Measurements from ENCODE around the gene TMEM170B. TPM values are rescaled to one million over a fixed set of nuclear protein-coding genes. Genes with fewer than 3 reads are reported as not detected.

Gene TMEM170B
- total RNA-seq, 2 experiments from 2014 or later: 1.8 to 1.9 TPM

GRCh38 chr6:11551053-11551452, 13.5 kb downstream of the TMEM170B start:
- no peak overlapping the region for H3K4me3 Mint-ChIP-seq
- POLR2A ChIA-PET: interaction anchor here (0.7 to 0.9 kb wide), 2 partner anchors 13 to 31 kb away, joined by 3 read pairs; no protein-coding TSS in a partner anchor
- H3K4me1 Mint-ChIP-seq (ENCODE audit: low read depth): peaks cover 7% of the 10 kb centered on the region
- H3K27me3 Mint-ChIP-seq: no peaks in the 10 kb centered on the region
- TF ChIP-seq CTCF (IDR thresholded peaks at IDR 0.05): no peak
- no peak overlapping the region for H3K27ac Mint-ChIP-seq
- CTCF ChIA-PET: interaction anchor here (3.2 kb wide), 1 partner anchor 24 kb away, joined by 14 read pairs; no protein-coding TSS in a partner anchor
- intact Hi-C loops (cut with micrococcal nuclease): no loop called here
- no peaks in the 10 kb centered on the region for H3K9me3 Mint-ChIP-seq
- DNase-seq: no peak
- H3K36me3 Mint-ChIP-seq (ENCODE audit: low read depth): peaks cover 2% of the 10 kb centered on the region
- ATAC-seq: no peak

GRCh38 chr6:11552442-11552841, 14.9 kb downstream of the TMEM170B start:
- H3K4me3 Mint-ChIP-seq: no peak overlapping the region
- no peak for ATAC-seq
- CTCF ChIA-PET: interaction anchor here (3.2 kb wide), 1 partner anchor 23 kb away, joined by 14 read pairs; no protein-coding TSS in a partner anchor

GRCh38 chr6:11553824-11554223, 16.3 kb downstream of the TMEM170B start:
- ATAC-seq: no peak
- H3K4me3 Mint-ChIP-seq: no peak overlapping the region
- intact Hi-C loops (cut with micrococcal nuclease): no loop called here
- no peaks in the 10 kb centered on the region for H3K9me3 Mint-ChIP-seq
- no peaks in the 10 kb centered on the region for H3K27me3 Mint-ChIP-seq
- ChIA-PET POLR2A (interaction anchor here (0.9 kb wide), 1 partner anchor 195 kb away, joined by 3 read pairs; no protein-coding TSS in a partner anchor), CTCF (no interaction called here)
- DNase-seq: no peak
- H3K36me3 Mint-ChIP-seq (ENCODE audit: low read depth): no peaks in the 10 kb centered on the region
- TF ChIP-seq CTCF (IDR thresholded peaks at IDR 0.05): no peak
- H3K4me1 Mint-ChIP-seq (ENCODE audit: low read depth): peaks cover 7% of the 10 kb centered on the region
- H3K27ac Mint-ChIP-seq: no peak overlapping the region

More at GRCh38 chr6:11552442-11552841, 14.9 kb downstream of the TMEM170B start:
- peaks cover 7% of the 10 kb centered on the region for H3K4me1 Mint-ChIP-seq (ENCODE audit: low read depth)
- no peak for TF ChIP-seq CTCF (IDR thresholded peaks at IDR 0.05)
- no peaks in the 10 kb centered on the region for H3K9me3 Mint-ChIP-seq
- H3K27ac Mint-ChIP-seq: no peak overlapping the region
- intact Hi-C loops (cut with micrococcal nuclease): no loop called here
- POLR2A ChIA-PET: interaction anchor here (1.1 kb wide), 1 partner anchor 14 kb away, joined by 3 read pairs; no protein-coding TSS in a partner anchor
- H3K27me3 Mint-ChIP-seq: no peaks in the 10 kb centered on the region
- H3K36me3 Mint-ChIP-seq (ENCODE audit: low read depth): peaks cover 2% of the 10 kb centered on the region
- DNase-seq: no peak

- Mint-ChIP-seq H3K4me3 (no peak overlapping the region), H3K27ac (no peak overlapping the region), H3K4me1 (ENCODE audit: low read depth) (peaks cover 7% of the 10 kb centered on the region), H3K9me3 (no peaks in the 10 kb centered on the region), H3K36me3 (ENCODE audit: low read depth) (no peaks in the 10 kb centered on the region), H3K27me3 (no peaks in the 10 kb centered on the region)
- intact Hi-C loops (cut with micrococcal nuclease): no loop called here
- ChIA-PET CTCF (interaction anchor here (1.3 kb wide), 1 partner anchor 15 kb away, joined by 3 read pairs; no protein-coding TSS in a partner anchor), POLR2A (no interaction called here)
- ATAC-seq (no peak), DNase-seq (no peak)
- no peak for TF ChIP-seq CTCF (IDR thresholded peaks at IDR 0.05)
Measured at GRCh38 chr6:11556309-11556708, 18.8 kb downstream of the TMEM170B start.

GRCh38 chr6:11563793-11564192, 26.2 kb downstream of the TMEM170B start:
- Mint-ChIP-seq H3K27ac (no peak overlapping the region), H3K36me3 (ENCODE audit: low read depth) (peaks cover 5% of the 10 kb centered on the region), H3K27me3 (no peaks in the 10 kb centered on the region), H3K4me1 (ENCODE audit: low read depth) (no peaks in the 10 kb centered on the region), H3K4me3 (no peak overlapping the region), H3K9me3 (no peaks in the 10 kb centered on the region)
- intact Hi-C loops (cut with micrococcal nuclease): no loop called here
- ChIA-PET CTCF (interaction anchor here (1.3 kb wide), 2 partner anchors 67 to 495 kb away, joined by 4 read pairs; no protein-coding TSS in a partner anchor), POLR2A (no interaction called here)
- TF ChIP-seq CTCF (IDR thresholded peaks at IDR 0.05): no peak
- ATAC-seq (no peak), DNase-seq (no peak)
